Calu3 (cell line): ENCODE data around the gene IL17B. TPM values are rescaled to one million over a fixed set of nuclear protein-coding genes. Genes with fewer than 3 reads are reported as not detected.

ENCODE experiments used
- BruUV-seq: library from RNA; stranded (reverse); fragments of 400-500 nt; replicated peaks from 2 replicates; lab custom pipeline; 2021; lab: Mats Ljungman, UMichigan
- CTCF ChIA-PET: fragments of 300-600 bp; sonication (Branson Sonifier 250); formaldehyde crosslinking; loops from one replicate; lab custom pipeline; 2022; ENCODE audit warnings: antibody characterized with exemption; lab: Charles Lee
- DNase-seq: peaks from one replicate; pipeline ENCODE4 v3.0.0; 2022
- H3K27ac Mint-ChIP-seq: one replicate; pipeline ENCODE4 v1.8.0; 2022; ENCODE audit warnings: mixed read lengths; ENCODE audit not compliant: unreplicated experiment
- H3K27me3 Mint-ChIP-seq: one replicate; pipeline ENCODE4 v1.8.0; 2022; ENCODE audit warnings: mixed read lengths; ENCODE audit not compliant: unreplicated experiment
- H3K36me3 Mint-ChIP-seq: one replicate; pipeline ENCODE4 v1.8.0; 2022; ENCODE audit warnings: mild to moderate bottlenecking, moderate library complexity, mixed read lengths; ENCODE audit not compliant: insufficient read depth, unreplicated experiment
- H3K4me1 Mint-ChIP-seq: one replicate; pipeline ENCODE4 v1.8.0; 2022; ENCODE audit warnings: mild to moderate bottlenecking, low read depth, mixed read lengths; ENCODE audit not compliant: unreplicated experiment
- H3K4me3 Mint-ChIP-seq: one replicate; pipeline ENCODE4 v1.8.0; 2022; ENCODE audit warnings: mild to moderate bottlenecking, low read depth, moderate library complexity, mixed read lengths; ENCODE audit not compliant: unreplicated experiment
- H3K9me3 Mint-ChIP-seq: one replicate; pipeline ENCODE4 v1.8.0; 2022; ENCODE audit warnings: low read depth, mixed read lengths; ENCODE audit not compliant: unreplicated experiment
- intact Hi-C: fragments of 100-400 bp; cut with micrococcal nuclease; formaldehyde crosslinking; loops from one replicate; pipeline ENCODE4 v1.10.0; 2022; ENCODE audit not compliant: unreplicated experiment
- total RNA-seq: library from RNA; stranded (reverse); gene quantifications from 2 replicates; pipeline ENCODE4 v1.2.3, GENCODE V29; 2022
- TF ChIP-seq, protein P1 (sequence below): fragments of 200-600 bp; IDR thresholded peaks from one replicate; pipeline ENCODE4 v1.8.0; 2022; ENCODE audit warnings: antibody characterized with exemption; ENCODE audit not compliant: unreplicated experiment

The IL17B gene
- total RNA-seq, 1 experiment from 2014 or later: not detected

DNA sequence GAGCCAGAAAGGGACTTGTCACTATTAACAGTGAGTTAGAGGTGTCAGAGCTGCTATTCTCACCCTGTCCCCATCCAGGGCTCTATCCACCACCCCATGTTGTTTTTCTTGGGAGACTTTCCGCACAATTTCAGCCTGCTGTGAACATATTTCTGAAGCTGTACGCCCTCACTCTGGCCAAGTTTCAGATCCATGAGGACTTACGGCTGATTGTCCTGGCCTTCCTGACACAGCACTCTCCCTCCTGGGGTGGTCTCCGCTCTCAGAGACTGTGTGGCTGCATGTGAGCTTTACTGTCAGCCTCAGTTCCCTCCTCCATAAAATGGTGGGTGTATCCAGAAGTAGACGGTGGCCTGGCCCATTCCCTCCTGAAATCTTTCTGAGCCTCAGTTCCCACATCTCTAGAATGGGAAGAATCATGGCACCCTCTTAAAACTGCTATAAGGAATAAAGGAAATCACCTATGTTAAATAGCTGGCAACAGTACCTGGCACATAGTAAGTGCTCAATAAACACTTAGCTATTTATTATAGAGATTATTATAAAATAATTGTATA is 804 bp upstream of the IL17B start:
- DNase-seq: no peak
- Mint-ChIP-seq H3K9me3 (no peaks in the 10 kb centered on the region), H3K27ac (no peak overlapping the region), H3K4me3 (no peak overlapping the region), H3K27me3 (peaks cover 39% of the 10 kb centered on the region), H3K36me3 (no peaks in the 10 kb centered on the region), H3K4me1 (no peaks in the 10 kb centered on the region)
- no TSS peak for BruUV-seq
- CTCF ChIA-PET: interaction anchor here (0.8 to 1.4 kb wide), 2 partner anchors 25 to 183 kb away, joined by 3 read pairs; no protein-coding TSS in a partner anchor
- TF ChIP-seq, protein P1, sequence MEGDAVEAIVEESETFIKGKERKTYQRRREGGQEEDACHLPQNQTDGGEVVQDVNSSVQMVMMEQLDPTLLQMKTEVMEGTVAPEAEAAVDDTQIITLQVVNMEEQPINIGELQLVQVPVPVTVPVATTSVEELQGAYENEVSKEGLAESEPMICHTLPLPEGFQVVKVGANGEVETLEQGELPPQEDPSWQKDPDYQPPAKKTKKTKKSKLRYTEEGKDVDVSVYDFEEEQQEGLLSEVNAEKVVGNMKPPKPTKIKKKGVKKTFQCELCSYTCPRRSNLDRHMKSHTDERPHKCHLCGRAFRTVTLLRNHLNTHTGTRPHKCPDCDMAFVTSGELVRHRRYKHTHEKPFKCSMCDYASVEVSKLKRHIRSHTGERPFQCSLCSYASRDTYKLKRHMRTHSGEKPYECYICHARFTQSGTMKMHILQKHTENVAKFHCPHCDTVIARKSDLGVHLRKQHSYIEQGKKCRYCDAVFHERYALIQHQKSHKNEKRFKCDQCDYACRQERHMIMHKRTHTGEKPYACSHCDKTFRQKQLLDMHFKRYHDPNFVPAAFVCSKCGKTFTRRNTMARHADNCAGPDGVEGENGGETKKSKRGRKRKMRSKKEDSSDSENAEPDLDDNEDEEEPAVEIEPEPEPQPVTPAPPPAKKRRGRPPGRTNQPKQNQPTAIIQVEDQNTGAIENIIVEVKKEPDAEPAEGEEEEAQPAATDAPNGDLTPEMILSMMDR: no peak
- intact Hi-C loops: loop anchor here (2.0 kb wide), 1 partner anchor 239 kb away; no protein-coding TSS in a partner anchor

DNA sequence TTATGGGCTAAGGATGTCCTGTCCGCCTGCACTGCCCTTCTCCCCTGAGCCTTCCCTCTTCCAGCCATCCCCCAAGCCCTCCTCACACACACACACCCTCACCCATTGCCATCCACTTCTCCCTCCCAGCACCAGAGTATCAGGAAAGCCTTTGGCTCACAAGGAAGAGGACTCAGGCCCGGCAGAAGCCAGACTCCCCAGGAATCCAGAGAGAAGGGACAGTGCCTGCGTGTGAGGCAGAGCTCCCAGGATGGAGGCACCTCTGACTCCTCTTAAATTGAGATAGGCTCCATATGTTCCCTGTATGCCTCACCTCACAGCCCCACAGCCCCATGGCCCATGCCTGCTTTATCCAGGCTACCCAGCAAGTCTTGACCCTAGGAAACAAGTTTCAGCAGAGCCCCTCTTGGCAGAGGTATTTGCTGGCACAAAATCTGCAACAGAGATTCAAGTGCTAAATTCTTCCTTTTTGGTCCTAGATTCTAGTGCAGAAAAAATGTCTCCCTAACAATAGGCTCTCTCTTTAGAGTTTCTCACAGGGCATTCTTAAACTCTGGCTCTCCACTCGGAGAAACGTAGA is 761 bp downstream of the IL17B start:
- Mint-ChIP-seq H3K4me1 (no peaks in the 10 kb centered on the region), H3K9me3 (no peaks in the 10 kb centered on the region), H3K36me3 (no peaks in the 10 kb centered on the region), H3K4me3 (no peak overlapping the region), H3K27ac (no peak overlapping the region), H3K27me3 (peaks cover 39% of the 10 kb centered on the region)
- intact Hi-C loops: no loop called here
- CTCF ChIA-PET: no interaction called here
- no TSS peak for BruUV-seq
- no peak for DNase-seq
- TF ChIP-seq, protein P1: no peak

DNA sequence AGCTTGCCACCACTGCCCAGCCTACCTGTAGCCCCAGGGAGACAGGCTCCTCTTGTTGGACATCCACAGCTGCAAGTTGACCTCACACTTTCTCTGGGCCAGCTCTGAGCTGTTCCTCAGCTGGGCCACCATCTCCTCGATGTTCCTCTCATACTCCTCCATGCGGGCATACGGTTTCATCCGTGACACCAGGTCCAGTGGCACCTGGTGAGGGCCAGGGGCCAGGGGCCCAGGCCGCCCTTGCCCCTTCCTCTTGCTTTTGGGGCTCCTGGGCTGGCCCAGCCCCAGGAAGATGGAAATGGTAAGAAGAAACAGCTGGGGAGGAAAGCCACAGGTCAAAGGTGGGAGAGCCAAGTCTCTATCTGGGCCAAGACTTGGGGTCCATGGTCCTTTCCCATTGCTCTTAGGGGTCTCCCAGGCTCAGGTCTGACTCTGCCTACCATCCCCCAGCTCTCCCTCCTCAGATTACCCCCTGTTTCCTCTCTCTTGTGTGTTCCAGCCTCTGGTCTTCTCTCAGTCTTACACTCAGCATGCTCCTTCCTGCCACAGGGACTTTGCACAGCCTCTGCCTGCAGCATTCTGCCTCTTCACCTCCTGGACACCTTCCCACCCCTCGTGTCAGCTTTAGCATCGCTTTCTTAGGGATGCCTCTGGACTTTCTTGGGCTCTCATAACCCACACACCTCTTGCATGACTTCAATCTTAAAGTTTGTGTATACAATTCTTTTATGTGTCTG is 2.2 kb downstream of the IL17B start:
- no TSS peak for BruUV-seq
- Mint-ChIP-seq H3K27me3 (peaks cover 39% of the 10 kb centered on the region), H3K4me3 (no peak overlapping the region), H3K4me1 (no peaks in the 10 kb centered on the region), H3K9me3 (no peaks in the 10 kb centered on the region), H3K36me3 (no peaks in the 10 kb centered on the region), H3K27ac (no peak overlapping the region)
- DNase-seq: no peak
- intact Hi-C loops: no loop called here
- CTCF ChIA-PET: interaction anchor here (0.7 to 1.1 kb wide), 2 partner anchors 13 to 21 kb away, joined by 3 read pairs; no protein-coding TSS in a partner anchor
- TF ChIP-seq, protein P1: no peak

DNA sequence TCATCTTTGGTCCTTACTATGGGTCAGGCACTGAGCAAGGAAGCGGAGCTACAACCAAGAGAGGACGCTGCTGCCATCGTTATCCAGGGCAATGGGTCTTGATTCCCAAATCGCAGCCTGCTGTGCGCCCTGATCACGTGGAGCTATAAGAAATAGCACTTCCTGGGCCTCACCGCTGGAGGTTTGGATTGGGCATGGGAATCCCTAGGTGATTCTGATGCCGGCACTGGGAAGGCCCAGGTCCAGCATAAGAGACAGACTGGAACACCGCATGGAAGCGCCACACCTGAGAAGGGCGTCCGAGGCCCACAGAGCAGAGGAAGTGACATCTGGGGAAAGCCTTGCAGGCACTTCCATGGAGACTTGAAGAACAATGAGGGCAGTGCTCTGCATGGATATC is 3.0 kb downstream of the IL17B start:
- H3K9me3 Mint-ChIP-seq: no peaks in the 10 kb centered on the region
- intact Hi-C loops: no loop called here
- no peak for DNase-seq
- H3K27me3 Mint-ChIP-seq: peaks cover 39% of the 10 kb centered on the region
- CTCF ChIA-PET: interaction anchor here (0.7 to 1.2 kb wide), 3 partner anchors 9 to 20 kb away, joined by 3 read pairs; no protein-coding TSS in a partner anchor
- TF ChIP-seq, protein P1: no peak
- no peak overlapping the region for H3K27ac Mint-ChIP-seq
- H3K4me3 Mint-ChIP-seq: no peak overlapping the region
- H3K4me1 Mint-ChIP-seq: no peaks in the 10 kb centered on the region
- H3K36me3 Mint-ChIP-seq: peaks cover 4% of the 10 kb centered on the region
- BruUV-seq: no TSS peak
